ENCODE results near the gene TRIB2.

DNA sequence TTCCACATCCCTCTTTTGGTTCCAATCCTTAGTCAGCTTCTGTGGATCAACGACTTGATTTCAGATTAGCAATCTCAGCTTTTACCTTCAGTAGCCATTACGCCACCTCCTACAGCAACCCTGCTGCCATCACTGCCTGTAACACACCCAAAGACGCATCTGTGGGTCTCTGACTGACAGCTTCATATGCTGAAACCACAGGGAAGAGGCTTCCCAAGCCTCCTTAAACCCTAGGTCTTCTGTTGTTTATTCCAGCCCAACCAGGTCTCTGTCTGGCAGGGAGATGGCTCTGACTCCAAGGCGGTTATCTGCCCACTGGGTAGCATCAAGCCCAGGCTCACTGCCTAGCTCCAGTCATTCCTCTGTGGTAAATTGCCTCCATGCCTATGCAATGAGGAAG is 28.6 kb upstream of the TRIB2 start:
- TF ChIP-seq, protein P1, sequence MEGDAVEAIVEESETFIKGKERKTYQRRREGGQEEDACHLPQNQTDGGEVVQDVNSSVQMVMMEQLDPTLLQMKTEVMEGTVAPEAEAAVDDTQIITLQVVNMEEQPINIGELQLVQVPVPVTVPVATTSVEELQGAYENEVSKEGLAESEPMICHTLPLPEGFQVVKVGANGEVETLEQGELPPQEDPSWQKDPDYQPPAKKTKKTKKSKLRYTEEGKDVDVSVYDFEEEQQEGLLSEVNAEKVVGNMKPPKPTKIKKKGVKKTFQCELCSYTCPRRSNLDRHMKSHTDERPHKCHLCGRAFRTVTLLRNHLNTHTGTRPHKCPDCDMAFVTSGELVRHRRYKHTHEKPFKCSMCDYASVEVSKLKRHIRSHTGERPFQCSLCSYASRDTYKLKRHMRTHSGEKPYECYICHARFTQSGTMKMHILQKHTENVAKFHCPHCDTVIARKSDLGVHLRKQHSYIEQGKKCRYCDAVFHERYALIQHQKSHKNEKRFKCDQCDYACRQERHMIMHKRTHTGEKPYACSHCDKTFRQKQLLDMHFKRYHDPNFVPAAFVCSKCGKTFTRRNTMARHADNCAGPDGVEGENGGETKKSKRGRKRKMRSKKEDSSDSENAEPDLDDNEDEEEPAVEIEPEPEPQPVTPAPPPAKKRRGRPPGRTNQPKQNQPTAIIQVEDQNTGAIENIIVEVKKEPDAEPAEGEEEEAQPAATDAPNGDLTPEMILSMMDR (IDR thresholded peaks at IDR 0.05) = no peak
- no peak for TF ChIP-seq POLR2A (IDR thresholded peaks at IDR 0.05)

Measured in lower leg skin (tissue), 3 donors.